Esophagus muscularis mucosa (tissue), 4 donors: ENCODE results near the gene COL4A1.

Experiments
- CTCF ChIP-seq, 3 experiments: fragments of 200-600 bp in 2 of 3; fragments of 450-650 bp in 1 of 3; sonication (generic) in 2 of 3; IDR thresholded peaks; one replicate each; pipeline ENCODE4 v1.5.1; 2017 to 2019; ENCODE audit warnings: antibody characterized with exemption in 3 of 3, mild to moderate bottlenecking in 2 of 3, moderate library complexity in 1 of 3
- EP300 ChIP-seq: sonication (generic); formaldehyde crosslinking; IDR thresholded peaks from one replicate; pipeline ENCODE4 v1.6.1; 2017; ENCODE audit warnings: antibody characterized with exemption
- POLR2A ChIP-seq: fragments of 450-650 bp; IDR thresholded peaks from one replicate; pipeline ENCODE4 v1.6.1; 2017; ENCODE audit warnings: antibody characterized with exemption, moderate library complexity, mild to moderate bottlenecking, low read depth

- no peak for TF ChIP-seq CTCF (IDR thresholded peaks at IDR 0.05)
- no peak for TF ChIP-seq POLR2A
- TF ChIP-seq EP300: no peak
These were observed 95.2 kb downstream of the COL4A1 start for GRCh38 chr13:110211735-110212134.
